GM18907 (cell line): ENCODE results near the gene BBS5.
"Not testable (repeated sequence)": the region's sequence is repeated elsewhere in the genome, so short reads cannot be mapped to it uniquely, and the experiment has no call there.

Experiments
- ATAC-seq: cut with Tn5 transposase; IDR thresholded peaks from one replicate; pipeline ENCODE4 v1.9.1; 2021; ENCODE audit warnings: mild to moderate bottlenecking, moderate library complexity; ENCODE audit not compliant: unreplicated experiment

Gene BBS5

DNA sequence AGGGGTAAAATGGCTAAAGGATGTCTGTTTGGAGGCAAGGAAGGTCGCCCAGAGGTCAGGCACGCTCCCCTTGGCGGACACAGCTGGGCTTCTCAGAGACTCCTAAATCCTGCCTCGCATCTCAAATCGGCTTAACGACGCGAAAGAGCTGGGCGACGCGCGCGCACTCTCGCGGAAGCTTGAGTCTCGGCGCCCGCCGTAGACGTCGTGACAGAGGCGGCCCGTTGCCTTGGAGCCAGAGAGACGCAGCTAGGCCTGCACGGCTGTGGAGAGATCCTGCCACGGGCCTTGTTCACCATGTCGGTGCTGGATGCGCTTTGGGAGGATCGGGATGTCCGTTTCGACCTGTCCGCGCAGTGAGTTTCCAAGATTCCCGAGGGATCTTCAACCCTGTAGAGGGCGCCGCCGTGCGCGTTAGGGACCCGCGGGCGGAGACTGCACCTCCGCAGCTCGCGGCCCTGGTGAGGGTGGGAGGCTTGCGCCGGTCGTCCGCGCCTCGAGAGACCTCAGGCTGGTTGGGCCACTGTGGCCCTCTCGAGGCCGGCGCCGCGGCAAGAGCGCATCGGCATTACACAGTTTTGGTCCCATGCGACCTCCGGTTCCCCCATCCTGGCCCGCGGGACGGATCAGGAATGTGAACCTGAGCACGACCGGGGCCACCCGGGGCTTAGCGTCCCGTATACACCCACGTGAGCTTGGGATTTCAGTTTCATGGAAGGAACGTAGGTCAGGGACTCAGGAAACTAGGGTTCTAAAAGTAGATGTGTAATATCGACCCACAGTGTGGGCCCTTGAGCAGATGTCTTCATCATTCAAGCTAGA is at the start of gene BBS5:
TSS of gene BBS5 (plus strand) at position 238 of the 822 bp plus-strand sequence. CDS start at position 298, 60 bp downstream.
- peak; percentile 97 for ATAC-seq

DNA sequence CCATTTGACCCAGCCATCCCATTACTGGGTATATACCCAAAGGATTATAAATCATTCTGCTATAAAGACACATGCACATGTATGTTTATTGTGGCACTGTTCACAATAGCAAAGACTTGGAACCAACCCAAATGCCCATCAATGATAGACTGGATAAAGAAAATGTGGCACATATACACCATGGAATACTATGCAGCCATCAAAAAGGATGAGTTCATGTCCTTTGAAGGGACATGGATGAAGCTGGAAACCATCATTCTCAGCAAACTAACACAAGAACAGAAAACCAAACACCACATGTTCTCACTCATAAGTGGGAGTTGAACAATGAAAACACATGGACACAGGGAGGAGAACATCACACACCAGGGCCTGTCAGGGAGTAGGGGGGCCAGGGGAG is 47.5 kb upstream of the BBS5 start:
- not testable (repeated sequence) for ATAC-seq

DNA sequence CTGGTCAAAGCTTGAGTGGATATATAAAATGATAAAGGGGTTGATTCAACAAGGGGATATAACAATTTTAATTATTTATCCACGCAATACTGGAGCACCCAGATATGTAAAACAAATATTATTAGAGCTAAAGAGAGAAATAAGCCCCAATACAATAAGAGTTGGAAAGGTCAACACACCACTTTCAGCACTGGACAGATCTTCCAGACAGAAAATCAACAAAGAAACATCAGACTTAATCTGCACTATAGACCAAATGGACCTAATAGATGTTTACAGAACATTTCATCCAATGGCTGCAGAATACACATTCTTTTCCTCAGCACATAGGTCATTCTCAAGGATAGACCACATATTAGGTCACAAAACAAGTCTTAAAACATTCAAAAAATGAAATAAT is 45.1 kb upstream of the BBS5 start:
- not testable (repeated sequence) for ATAC-seq

DNA sequence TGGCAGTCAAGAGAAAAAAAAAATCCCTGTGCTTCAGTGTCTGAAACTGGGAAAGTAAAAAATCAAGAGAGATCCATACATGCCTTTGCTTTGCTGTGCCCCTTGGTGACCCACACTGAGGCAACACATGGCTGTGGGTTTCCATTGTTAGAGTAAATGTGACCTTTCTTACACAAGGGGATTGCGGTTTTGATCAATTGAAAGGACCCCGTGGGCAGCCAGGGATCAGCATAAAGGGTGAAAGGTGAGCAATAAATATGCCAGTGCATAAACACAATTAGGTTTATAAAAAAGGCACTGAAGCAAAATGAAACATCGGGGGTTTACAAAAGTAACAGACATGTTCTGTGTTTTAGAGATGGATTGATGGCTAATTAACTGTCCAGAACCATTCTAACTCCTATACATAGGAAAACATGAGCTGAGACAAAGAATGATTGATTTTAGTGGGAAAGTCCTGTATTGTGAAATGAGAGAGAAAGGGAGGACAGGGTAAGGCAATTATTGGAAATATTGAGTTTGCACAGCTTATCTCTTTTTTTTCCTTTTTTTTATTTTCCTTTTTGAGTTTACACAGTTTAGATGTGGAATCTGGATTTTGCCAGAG is 40.7 kb upstream of the BBS5 start:
- ATAC-seq = no peak

DNA sequence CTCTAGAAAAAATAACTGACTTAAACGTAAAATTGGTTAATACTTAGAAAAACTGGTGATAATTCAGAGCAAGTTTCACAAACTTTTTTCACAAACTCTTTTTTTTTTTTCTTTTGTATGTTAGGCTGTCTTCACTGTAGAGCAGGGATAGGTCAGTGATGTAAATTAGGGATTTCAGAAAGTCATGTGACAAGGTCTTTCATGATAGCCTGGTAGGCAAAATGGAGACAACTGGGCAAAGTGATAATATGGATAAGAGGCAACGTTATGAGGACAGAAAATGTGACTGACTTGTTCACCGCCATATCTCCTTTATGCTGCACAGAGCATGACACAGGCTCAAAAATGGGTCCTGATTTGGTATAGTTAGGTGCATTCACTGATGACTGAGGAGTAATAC is 39.4 kb upstream of the BBS5 start:
- ATAC-seq = no peak

DNA sequence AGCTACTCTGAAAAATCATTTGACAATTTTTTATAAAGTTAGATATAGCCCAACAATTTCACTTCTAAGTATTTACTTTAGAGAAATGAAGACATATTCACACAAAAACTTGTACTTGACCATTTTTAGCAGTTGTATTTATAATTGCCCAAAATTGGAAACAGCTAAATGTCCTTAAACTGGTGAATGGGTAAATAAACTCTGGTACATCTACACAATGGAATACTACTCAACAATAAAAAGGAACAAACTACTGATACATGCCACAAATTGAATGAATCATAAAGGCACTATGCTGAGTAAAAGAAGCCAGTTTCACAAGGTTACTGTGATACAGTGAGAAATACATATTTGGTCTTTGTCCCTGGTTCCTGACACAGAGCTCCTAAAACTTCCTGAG is 32.8 kb upstream of the BBS5 start:
- ATAC-seq = no peak

DNA sequence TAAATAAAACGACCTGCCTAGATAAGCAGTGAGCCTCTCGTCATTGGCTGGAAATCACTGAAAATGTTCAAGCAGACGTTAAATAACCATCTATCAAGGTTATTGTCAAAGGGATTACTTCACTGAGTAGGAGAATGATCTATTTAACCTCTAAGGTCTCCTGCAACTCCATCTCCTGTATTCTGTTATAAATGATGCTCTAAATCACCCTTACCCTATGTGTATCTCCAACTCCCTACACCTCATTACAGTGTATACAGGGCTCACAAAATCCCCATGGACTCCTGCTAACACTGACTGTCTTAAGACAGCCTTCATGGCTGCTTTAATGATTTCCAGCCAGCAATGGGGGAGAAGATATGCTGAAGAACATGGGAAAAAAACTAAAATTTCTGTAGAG is 31.0 kb upstream of the BBS5 start:
- no peak for ATAC-seq

DNA sequence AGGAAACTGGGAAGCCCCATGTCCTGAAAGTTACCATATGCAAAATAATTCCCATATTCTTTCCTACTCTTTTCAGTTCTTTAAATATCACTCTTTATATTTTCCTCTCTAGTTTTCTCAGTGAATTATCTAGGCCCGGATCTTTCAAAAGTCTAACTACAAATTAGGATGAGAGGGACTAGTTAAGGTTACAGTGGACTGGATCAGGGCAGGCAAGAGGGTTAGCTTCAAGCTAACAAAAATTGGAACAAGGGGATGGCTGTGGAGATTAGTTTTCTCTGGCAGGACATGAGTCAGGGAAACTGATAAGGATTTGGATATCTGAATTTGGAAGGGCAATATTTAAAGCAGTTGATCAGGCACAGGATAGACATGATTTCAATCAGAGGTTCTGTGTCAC is 30.4 kb upstream of the BBS5 start:
- no peak for ATAC-seq

DNA sequence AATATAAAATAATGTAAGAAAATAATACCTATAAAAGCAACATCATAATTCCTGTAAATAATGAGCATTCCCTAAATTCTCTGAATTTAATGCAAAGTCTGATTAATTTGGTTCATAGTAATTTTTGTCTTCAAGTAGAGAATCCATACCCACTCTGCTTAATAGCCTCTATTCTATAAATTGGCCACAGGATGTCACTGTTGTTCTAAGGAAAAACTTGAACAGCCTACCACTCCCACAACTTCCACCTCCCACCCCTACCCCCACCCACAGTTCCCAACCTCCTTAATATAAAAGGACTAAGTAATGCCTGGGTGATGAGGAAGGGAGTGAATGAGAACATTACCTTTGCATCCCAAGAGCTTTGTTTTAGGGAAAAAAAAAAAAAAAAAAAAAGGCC is 27.2 kb upstream of the BBS5 start:
- ATAC-seq = no peak

DNA sequence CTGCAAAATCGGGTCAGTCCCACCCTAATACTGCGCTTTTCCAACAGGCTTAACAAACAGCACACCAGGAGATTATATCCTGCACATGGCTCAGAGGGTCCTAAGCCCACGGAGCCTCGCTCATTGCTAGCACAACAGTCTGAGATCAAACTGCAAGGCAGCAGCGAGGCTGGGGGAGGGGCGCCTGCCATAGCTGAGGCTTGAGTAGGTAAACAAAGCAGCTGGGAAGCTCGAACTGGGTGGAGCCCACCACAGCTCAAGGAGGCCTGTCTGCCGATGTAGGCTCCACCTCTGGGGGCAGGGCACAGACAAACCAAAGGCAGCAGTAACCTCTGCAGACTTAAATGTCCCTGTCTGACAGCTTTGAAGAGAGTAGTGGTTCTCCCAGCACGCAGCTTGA is 26.2 kb upstream of the BBS5 start:
- ATAC-seq = not testable (repeated sequence)

DNA sequence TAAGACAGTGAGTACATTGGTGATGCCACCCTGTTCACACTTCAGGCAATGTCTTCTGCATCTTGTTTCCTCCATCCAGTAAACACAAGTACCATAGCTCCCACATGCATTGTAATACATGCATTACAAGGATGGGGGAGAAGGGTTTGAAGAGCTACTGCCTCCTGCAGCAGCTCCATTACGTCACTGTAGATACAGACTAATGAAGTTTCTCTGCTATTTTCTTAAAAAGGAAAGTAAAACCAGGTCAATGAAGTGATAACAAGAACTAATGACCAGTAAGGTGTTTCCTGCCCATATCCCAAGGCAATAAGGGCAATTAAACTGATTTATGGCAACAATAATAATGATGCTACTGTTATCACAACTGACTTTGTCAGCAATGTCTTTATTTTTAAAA is 18.2 kb upstream of the BBS5 start:
- ATAC-seq = no peak

DNA sequence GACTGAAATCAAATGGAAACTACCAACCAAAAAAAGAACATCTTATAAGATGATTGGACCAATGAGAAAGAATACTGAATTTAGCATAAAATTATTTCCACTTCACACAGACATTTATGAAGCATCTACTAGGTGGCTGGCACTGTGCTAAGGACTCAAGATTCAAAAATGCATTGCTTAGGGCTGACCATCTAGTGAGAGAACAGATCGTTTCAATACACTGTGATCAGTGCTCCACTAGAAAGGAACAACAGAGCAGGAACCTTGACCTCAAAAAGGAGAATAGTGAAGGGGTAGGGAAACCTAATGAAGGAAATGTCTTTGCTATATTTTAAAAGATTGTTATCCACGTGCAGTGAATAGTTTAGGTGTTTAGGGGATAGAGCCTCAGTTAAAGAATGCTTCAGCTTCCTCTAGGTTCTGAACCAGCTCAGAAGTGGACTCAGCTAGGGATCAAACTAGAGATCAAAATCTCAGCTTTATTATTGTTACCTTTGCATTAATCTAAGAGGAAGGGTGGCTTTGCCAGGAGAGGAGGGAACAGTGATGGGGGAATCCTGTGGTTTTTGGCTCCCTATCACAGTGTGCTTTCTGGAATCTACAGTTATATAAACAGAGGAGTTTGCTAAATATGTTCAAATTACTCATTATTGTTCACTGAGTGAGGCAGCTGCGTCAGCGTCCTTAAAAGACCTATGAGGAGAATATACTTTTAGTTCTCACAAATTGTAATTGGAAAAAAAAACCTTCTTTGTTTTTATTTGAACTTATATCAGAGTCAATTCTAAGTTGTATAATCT is 16.2 kb upstream of the BBS5 start:
- ATAC-seq = no peak

DNA sequence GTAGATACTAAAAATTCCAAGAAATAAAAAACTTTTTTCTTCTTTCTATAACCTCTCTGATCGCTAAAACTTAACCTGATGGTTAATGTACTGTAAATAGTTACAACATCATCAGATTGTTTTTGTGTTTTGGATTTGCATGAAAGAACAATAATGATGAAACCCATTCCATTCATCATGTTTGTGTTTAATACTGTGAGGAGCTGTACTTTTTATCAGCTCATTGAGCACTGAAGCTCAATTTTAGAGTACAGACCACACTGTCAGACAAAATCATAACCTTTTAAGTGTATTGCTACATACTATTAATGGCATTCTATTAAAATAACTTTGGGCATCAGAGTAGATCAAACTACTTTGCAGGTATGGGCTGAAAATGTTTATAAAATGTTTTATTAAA is 14.8 kb upstream of the BBS5 start:
- ATAC-seq = no peak

DNA sequence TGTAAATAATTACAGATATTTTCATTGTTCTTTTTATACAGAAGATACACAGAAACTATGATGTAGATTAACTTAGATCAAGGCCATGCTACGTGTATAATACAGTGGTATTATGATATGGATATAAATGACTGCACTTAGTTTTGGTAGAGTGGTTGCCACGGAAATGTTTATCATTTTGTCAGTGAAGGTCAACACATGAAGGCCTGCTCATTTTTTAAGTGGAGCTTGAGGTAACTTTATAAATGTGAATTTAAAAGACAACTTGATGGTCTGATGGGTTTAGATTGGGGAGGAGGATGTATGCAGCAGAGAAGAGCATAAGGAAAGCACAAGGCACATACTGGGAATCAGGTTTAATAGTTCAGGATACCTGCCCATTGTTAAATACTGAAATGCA is 14.4 kb upstream of the BBS5 start:
- no peak for ATAC-seq

DNA sequence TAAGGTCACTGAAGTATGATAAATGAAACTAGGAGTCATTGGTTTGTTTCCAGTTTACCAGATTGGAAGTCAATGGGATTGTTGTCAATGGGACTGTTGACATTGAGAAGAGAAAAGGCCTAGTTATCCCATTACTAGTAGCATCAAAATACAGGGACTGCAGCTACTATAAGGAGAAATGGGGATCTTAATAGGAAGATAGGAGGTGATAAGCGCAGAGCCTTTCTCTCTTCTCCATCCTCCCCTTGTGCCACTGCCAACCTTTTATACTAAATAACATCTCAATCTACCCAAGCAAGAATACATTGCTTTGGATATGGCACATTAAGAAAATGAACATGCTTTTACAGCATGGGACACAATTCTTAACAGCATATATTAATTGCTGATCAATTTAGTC is 10.5 kb upstream of the BBS5 start:
- ATAC-seq = no peak

DNA sequence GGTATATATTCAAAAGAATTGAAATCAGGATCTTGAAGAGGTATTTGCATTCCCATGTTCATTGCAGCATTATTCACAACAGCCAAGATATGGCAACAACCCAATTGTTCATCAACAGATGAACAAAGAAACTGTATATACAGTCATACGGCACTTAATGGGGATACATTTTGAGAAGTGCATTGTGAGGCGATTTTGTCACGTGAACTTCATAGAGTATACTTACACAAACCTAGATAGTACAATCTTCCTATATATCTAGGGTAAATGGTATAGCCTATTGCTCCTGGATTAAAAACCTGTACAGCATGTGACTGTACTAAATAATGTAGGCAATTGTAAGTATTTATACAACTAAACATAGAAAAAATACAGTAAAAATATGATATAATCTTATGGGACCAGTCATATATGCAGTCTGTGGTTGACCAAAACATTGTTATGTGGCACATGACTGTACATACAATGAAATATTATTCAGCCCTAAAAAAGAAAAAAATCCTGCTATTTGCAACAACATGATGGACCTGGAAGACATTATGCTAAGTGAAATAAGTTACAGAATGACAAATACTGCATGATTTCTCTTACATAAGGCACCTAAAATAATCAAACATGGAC is 9.2 kb upstream of the BBS5 start:
- ATAC-seq = no peak

DNA sequence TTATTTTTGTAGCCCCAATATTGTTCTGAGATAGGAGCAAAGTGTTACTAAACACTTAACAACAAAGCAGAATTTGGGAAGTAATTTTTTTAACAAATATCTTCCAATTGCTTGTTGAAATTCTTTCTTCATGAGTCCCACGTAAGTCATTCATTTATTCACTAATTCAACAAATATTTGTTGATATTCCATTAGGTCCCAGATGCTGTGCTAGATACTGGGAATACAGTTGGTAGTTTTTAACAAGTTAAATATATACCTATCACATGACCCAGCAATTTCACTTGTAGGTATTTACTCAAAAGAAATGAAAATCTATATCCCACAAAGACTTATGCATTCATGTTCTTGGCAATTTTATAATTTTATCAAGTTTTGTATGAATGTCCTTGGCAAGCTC is 7.0 kb upstream of the BBS5 start:
- ATAC-seq = no peak

DNA sequence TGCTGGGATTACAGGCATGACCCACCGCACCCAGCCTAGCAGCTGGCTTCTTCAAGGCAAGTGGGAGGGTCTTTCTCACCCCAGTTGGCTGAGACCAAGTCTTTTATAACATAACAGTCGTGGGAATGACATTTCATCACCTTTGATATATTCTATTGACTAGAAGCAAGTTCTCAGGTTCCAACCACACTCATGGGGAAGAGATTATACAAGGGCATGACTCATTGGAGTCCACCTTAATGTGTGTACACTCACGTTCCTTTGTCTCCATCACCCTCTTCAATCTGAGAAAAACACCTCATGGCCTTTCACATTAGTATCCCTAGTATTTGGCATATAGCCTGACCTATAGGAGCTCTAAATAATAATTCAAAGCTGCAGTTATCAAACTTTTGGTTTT is 2.8 kb upstream of the BBS5 start:
- ATAC-seq = no peak

DNA sequence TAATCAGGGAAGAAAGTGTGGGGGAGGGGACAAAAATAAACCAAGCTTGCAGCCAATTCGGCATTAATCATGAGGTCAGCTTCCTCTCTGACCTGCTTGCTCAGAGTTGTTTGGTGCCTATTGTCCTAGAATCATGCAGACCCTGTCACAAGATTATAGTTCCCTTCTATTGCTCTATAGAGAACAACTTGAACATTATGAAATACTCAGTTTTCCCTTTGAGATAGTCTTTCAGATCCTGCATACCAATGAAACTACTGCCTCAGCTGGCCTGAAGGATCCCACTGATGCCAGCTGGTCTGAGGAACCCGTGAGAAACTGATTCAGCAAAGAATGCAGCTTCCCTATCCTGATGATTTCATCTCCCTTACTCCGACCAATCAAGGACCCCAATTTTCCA is 955 bp upstream of the BBS5 start:
- ATAC-seq = no peak

DNA sequence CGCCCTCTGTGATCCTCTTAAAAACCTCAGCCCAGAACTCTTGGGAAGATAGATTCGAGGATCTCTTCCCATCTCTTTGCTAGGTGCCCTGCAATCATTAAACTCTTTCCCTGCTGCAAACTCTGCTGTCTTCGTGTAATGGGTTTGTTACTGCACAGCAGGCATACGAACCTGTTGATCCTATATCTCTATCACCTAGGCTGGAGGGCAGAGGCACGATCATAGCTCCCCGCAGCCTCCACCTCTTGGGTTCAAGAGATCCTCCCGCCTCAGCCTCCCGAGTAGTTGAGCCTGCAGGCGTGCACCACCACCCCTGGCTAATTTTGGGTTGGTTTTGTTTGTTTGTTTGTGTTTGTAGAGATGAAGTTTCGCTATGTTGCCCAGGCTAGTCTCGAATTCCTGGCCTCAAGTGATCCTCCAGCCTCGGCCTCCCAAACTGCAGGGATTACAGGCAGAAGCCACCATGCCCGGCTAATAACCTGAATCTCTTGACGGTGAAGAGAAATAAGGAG is 493 bp upstream of the BBS5 start:
- ATAC-seq = no peak

DNA sequence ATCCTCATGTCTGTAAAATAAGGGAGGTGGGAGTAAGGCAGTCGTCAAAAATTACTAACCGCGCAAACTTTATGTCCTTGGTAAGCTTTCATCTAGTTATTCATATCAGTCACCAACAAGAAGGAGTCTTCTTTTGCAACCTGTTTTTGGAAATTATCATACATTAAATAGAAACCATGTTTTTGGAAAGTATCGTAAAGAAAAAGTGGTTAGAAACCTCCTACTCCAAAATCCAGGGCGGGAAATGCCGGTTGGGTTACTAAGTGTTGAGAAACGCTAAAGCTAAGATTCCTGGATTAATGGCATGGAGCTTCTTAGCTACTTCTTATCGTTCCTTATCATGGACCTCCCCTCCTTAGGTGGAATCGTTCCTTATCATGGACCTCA is 778 bp downstream of the BBS5 start:
- peak; percentile 4 for ATAC-seq
